WERI-Rb-1 (cell line): ENCODE results near the gene HEATR5B.
A peak's percentile ranks its signal among the peaks of the same experiment; 100 is the strongest.

Experiments
- DNase-seq: peaks from one replicate; pipeline ENCODE4 v3.0.0-alpha.2; 2020
- H3K27ac ChIP-seq: fragments of 250-450 bp; sonication (Bioruptor Pico); 2 replicates; pipeline ENCODE4 v1.5.1; 2020; ENCODE audit warnings: mild to moderate bottlenecking, moderate library complexity
- H3K27me3 ChIP-seq: fragments of 250-450 bp; sonication (Bioruptor Pico); 2 replicates; pipeline ENCODE4 v1.5.1; 2021; ENCODE audit warnings: mild to moderate bottlenecking, low read depth, moderate library complexity; ENCODE audit not compliant: insufficient read depth, severe bottlenecking
- H3K36me3 ChIP-seq: fragments of 250-450 bp; sonication (Bioruptor Pico); 2 replicates; pipeline ENCODE4 v1.5.1; 2020; ENCODE audit warnings: mild to moderate bottlenecking, moderate library complexity
- H3K4me3 ChIP-seq: 2 replicates; pipeline ENCODE4 v1.5.1; 2011; ENCODE audit warnings: low read depth, mild to moderate bottlenecking, control low read depth, low read length
- H3K9me3 ChIP-seq: fragments of 250-450 bp; sonication (Bioruptor Pico); 2 replicates; pipeline ENCODE4 v1.5.1; 2021; ENCODE audit warnings: mild to moderate bottlenecking, moderate library complexity; ENCODE audit not compliant: severe bottlenecking
- TF ChIP-seq, protein P1 (sequence below): IDR thresholded peaks from 2 replicates; pipeline ENCODE4 v1.5.1; 2011; ENCODE audit warnings: low read depth, mild to moderate bottlenecking, control low read depth, inconsistent platforms, low read length

HEATR5B gene

DNA sequence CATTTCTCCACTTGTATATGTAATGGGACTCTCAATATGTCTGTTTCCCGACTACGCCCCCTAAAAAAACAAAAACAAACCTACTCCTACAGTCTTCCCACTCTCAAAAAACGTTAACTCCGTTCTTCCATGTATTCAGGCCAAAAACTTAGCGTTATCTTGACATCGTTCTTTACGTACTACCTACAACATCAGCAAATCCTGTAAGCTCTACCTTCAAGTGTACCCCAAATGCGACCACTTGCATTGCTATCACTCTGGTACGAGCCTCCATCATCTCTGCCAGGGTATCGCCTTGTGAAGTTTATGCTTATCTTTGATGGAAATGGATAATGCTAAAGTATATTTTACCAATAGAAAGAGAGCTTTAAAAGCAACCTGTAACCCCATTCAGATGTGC lies 625 bp upstream of the HEATR5B start:
- H3K27ac ChIP-seq = peak overlapping the region; percentile 35

GRCh38 chr2:37080689-37081088 lies 3.5 kb downstream of the HEATR5B start:
- no peak for DNase-seq
- peaks cover 29% of the 10 kb centered on the region for H3K36me3 ChIP-seq
- TF ChIP-seq, protein P1, sequence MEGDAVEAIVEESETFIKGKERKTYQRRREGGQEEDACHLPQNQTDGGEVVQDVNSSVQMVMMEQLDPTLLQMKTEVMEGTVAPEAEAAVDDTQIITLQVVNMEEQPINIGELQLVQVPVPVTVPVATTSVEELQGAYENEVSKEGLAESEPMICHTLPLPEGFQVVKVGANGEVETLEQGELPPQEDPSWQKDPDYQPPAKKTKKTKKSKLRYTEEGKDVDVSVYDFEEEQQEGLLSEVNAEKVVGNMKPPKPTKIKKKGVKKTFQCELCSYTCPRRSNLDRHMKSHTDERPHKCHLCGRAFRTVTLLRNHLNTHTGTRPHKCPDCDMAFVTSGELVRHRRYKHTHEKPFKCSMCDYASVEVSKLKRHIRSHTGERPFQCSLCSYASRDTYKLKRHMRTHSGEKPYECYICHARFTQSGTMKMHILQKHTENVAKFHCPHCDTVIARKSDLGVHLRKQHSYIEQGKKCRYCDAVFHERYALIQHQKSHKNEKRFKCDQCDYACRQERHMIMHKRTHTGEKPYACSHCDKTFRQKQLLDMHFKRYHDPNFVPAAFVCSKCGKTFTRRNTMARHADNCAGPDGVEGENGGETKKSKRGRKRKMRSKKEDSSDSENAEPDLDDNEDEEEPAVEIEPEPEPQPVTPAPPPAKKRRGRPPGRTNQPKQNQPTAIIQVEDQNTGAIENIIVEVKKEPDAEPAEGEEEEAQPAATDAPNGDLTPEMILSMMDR = no peak
- no peak overlapping the region for H3K27ac ChIP-seq
- no peak overlapping the region for H3K4me3 ChIP-seq
- H3K27me3 ChIP-seq = no peaks in the 10 kb centered on the region
- H3K9me3 ChIP-seq = no peaks in the 10 kb centered on the region

More for the DNA sequence above, 625 bp upstream of the HEATR5B start:
- Histone ChIP-seq H3K4me3 (peak overlapping the region; percentile 78), H3K36me3 (peaks cover 31% of the 10 kb centered on the region), H3K9me3 (no peaks in the 10 kb centered on the region), H3K27me3 (no peaks in the 10 kb centered on the region)
- TF ChIP-seq, protein P1 = no peak
- no peak for DNase-seq

DNA sequence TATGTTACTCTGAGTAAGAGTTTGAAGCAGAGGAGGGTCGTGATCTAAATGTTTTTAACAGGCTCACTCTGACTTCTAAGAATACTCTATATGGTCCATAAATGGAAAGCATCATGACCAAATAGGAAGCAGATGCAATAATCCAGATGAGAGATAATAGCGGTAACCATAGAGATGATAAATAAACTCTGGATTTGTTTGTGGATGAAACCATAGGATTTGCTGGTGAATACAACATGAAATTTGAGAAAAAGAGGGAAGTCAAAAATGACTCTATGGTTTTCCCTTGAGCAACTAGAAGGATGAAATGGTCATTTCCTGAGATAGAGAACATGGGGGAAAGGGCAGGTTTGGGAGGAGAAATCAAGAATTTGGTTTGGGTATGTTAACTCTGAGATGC lies 3.9 kb downstream of the HEATR5B start:
- Histone ChIP-seq H3K27ac (no peak overlapping the region), H3K9me3 (no peaks in the 10 kb centered on the region), H3K36me3 (peaks cover 32% of the 10 kb centered on the region), H3K4me3 (no peak overlapping the region), H3K27me3 (no peaks in the 10 kb centered on the region)
- TF ChIP-seq, protein P1 = no peak
- DNase-seq = no peak

DNA sequence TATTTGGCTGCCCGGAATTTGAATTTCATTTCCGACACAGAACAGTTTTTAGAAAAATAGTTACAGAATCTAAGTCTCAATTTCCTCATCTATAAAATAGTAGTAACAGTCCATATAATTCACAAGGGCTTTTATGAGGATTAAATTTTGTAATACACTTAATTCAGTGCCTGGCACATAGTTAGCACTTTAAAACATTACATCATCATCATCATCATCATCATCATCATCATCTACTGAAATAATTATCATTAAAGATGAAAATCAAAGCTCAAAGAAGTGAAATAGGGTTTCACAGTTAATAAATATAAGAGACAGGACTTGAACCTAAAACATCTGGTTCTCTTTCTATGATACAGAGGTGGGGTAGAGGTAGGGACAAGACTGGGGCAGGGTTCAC lies 13.2 kb downstream of the HEATR5B start:
- H3K27me3 ChIP-seq = no peaks in the 10 kb centered on the region
- no peak overlapping the region for H3K4me3 ChIP-seq
- peaks cover 42% of the 10 kb centered on the region for H3K36me3 ChIP-seq
- TF ChIP-seq, protein P1 = no peak
- H3K9me3 ChIP-seq = no peaks in the 10 kb centered on the region
- no peak overlapping the region for H3K27ac ChIP-seq
- no peak for DNase-seq

DNA sequence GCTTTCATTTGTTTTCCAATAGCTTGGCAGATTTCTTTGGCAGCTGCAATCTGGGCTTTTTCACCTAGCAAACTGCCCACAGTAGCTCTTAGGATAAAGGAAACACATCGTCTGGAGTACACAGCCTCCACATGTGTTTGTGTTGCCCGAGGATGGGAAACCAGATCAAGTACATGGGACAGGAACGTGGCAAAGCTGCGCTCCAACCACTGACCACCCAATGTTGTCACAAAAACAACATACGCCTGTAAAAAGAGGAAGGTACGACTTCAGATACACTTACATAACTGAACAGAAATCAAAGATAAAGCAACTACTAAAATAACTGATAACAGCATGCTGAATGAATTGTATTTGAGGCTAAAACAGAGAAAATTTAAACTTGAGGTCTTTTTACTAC lies 15.5 kb downstream of the HEATR5B start:
- DNase-seq = no peak
- Histone ChIP-seq H3K27ac (no peak overlapping the region), H3K27me3 (no peaks in the 10 kb centered on the region), H3K36me3 (peaks cover 42% of the 10 kb centered on the region), H3K9me3 (no peaks in the 10 kb centered on the region), H3K4me3 (no peak overlapping the region)
- TF ChIP-seq, protein P1 = no peak

- H3K27ac ChIP-seq = no peak overlapping the region
- TF ChIP-seq, protein P1 = no peak
- no peak overlapping the region for H3K4me3 ChIP-seq
- no peaks in the 10 kb centered on the region for H3K9me3 ChIP-seq
- no peak for DNase-seq
- H3K27me3 ChIP-seq = no peaks in the 10 kb centered on the region
- H3K36me3 ChIP-seq = peaks cover 47% of the 10 kb centered on the region
Measured at GRCh38 chr2:37061776-37062175, 22.4 kb downstream of the HEATR5B start.
